ENCODE data around the gene SF1. TPM values are rescaled to one million over a fixed set of nuclear protein-coding genes. Genes with fewer than 3 reads are reported as not detected.
A peak's percentile ranks its signal among the peaks of the same experiment; 100 is the strongest.

The SF1 gene
- total RNA-seq, 1 experiment from 2014 or later, result 386 TPM

DNA sequence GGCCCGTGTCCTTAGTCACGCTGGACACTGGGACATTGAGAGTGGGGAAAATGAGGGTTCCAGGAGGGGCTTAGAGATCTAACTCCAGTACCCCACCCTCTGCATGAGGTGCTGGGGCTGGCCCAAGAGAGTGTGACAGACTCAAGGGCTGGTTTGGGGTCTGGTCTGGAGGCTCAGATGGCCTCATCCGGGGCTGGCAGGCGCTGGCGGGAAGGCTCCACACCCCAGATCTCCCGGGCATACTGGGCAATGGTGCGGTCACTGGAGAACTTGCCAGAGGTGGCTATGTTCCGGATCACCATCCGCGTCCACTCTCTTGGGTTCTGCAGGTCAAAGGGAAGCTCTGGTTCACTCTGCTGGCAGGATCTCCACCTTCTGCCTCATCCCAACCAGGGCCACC is 31.9 kb downstream of the SF1 start:
- H3K36me3 ChIP-seq (ENCODE audit: control insufficient read depth, insufficient read depth, low read length), result no peaks in the 10 kb centered on the region
- CTCF ChIA-PET, result interaction anchor here (1.0 to 1.1 kb wide), 2 partner anchors 58 to 298 kb away, joined by 3 read pairs; no protein-coding TSS in a partner anchor
- intact Hi-C loops (cut with micrococcal nuclease; ENCODE audit: unreplicated experiment), result no loop called here
- H3K4me1 ChIP-seq, result peaks cover 34% of the 10 kb centered on the region
- no peaks in the 10 kb centered on the region for H3K9me3 ChIP-seq
- POLR2A ChIA-PET, result no interaction called here
- DNase-seq, result no peak
- Mint-ChIP-seq H3K4me3 (ENCODE audit: unreplicated experiment) (no peak overlapping the region), H3K4me1 (ENCODE audit: low read depth, unreplicated experiment) (peaks cover 9% of the 10 kb centered on the region), H3K36me3 (ENCODE audit: insufficient read depth, unreplicated experiment) (peaks cover 10% of the 10 kb centered on the region), H3K9me3 (ENCODE audit: unreplicated experiment) (no peaks in the 10 kb centered on the region), H3K27me3 (ENCODE audit: insufficient read depth, unreplicated experiment) (peaks cover 6% of the 10 kb centered on the region), H3K27ac (ENCODE audit: unreplicated experiment) (no peak overlapping the region)
- no peaks in the 10 kb centered on the region for H3K27me3 ChIP-seq (replicated peaks; ENCODE audit: control insufficient read depth, insufficient read depth, low read length)
- TF ChIP-seq, protein P1, sequence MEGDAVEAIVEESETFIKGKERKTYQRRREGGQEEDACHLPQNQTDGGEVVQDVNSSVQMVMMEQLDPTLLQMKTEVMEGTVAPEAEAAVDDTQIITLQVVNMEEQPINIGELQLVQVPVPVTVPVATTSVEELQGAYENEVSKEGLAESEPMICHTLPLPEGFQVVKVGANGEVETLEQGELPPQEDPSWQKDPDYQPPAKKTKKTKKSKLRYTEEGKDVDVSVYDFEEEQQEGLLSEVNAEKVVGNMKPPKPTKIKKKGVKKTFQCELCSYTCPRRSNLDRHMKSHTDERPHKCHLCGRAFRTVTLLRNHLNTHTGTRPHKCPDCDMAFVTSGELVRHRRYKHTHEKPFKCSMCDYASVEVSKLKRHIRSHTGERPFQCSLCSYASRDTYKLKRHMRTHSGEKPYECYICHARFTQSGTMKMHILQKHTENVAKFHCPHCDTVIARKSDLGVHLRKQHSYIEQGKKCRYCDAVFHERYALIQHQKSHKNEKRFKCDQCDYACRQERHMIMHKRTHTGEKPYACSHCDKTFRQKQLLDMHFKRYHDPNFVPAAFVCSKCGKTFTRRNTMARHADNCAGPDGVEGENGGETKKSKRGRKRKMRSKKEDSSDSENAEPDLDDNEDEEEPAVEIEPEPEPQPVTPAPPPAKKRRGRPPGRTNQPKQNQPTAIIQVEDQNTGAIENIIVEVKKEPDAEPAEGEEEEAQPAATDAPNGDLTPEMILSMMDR (IDR thresholded peaks at IDR 0.05; ENCODE audit: insufficient read depth in 1 of 2, low read depth in 1 of 2, low read length in 1 of 2, severe bottlenecking in 1 of 2, unreplicated experiment in 1 of 2), result no peak
- no TSS peak for BruUV-seq (replicated peaks)
- H3K4me3 ChIP-seq (ENCODE audit: low read depth, low read length), result no peak overlapping the region

DNA sequence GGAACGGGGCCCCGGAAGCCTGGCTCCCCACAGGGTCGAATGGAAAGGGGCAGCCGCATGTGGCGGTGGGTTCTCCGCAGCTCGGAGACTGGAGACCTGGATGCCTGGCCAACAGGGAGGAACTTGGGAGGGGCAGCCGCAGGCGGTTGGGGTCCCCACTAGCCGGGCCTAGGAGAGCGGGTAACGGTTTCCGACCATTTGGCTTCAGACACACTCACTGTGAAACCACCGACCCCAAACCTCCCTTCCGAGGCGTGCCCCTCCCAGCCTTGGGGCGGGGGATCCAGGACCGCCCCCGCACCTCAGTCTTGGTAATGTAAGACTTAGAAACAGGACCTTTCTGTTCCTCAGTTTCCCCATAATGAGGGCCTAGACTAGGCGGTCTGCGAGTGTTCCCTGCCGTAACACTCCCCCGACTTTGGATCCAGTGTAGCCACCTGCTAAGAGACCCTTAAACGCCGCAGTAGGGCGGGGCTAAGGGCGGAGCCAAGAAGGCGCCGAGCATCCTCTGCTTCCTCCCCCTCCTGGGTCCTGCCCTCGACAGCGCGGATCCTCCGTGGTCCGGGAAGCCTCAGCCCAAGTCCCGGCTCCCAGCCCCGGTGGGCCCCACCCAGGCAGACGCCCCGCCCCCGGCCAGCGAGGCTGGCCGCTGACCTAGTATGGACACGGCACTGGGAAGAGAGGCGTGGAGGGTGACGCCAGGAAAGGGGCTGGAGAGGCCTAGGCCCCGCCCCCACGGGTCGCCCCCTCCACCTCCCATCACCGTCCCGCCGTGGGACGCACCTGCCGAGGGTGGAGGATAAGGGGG is 32.6 kb downstream of the SF1 start:
- H3K4me1 Mint-ChIP-seq (ENCODE audit: low read depth, unreplicated experiment), result peaks cover 9% of the 10 kb centered on the region
- peak overlapping the region; percentile 65 for H3K4me3 Mint-ChIP-seq (ENCODE audit: unreplicated experiment)
- no peaks in the 10 kb centered on the region for H3K36me3 ChIP-seq (ENCODE audit: control insufficient read depth, insufficient read depth, low read length)
- H3K27me3 ChIP-seq (replicated peaks; ENCODE audit: control insufficient read depth, insufficient read depth, low read length), result no peaks in the 10 kb centered on the region
- BruUV-seq (replicated peaks), result no TSS peak
- POLR2A ChIA-PET, result no interaction called here
- peaks cover 6% of the 10 kb centered on the region for H3K27me3 Mint-ChIP-seq (ENCODE audit: insufficient read depth, unreplicated experiment)
- peak overlapping the region; percentile 59; the same call in 1 of the 2 replicates for H3K4me3 ChIP-seq (ENCODE audit: low read depth, low read length)
- intact Hi-C loops (cut with micrococcal nuclease; ENCODE audit: unreplicated experiment), result no loop called here
- H3K9me3 Mint-ChIP-seq (ENCODE audit: unreplicated experiment), result no peaks in the 10 kb centered on the region
- no peaks in the 10 kb centered on the region for H3K9me3 ChIP-seq
- H3K27ac Mint-ChIP-seq (ENCODE audit: unreplicated experiment), result no peak overlapping the region
- H3K4me1 ChIP-seq, result peaks cover 38% of the 10 kb centered on the region
- H3K36me3 Mint-ChIP-seq (ENCODE audit: insufficient read depth, unreplicated experiment), result peaks cover 11% of the 10 kb centered on the region
- TF ChIP-seq, protein P1 (IDR thresholded peaks at IDR 0.05; ENCODE audit: insufficient read depth in 1 of 2, low read depth in 1 of 2, low read length in 1 of 2, severe bottlenecking in 1 of 2, unreplicated experiment in 1 of 2), result no peak
- CTCF ChIA-PET, result interaction anchor here (0.6 to 1.4 kb wide), 3 partner anchors 57 to 504 kb away, joined by 3 to 5 read pairs (median 3); no protein-coding TSS in a partner anchor
- DNase-seq, result no peak

DNA sequence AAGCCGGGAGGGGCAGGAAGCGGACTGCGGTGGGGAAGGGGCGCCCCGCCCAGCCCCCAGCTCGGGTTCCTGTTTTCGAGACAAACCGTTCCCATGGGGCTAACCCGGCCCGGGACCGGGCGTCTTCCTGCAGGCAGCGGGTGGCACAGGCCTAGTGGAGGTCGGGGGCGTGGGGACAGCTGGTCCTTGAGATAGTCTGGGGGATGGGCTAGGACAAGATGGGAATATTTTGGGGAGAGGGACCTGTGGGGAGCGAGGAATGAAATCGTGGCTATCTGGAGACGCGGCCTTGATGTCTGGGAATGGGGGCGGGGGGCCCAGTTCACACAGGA is 33.2 kb downstream of the SF1 start:
- Mint-ChIP-seq H3K27me3 (ENCODE audit: insufficient read depth, unreplicated experiment) (peaks cover 6% of the 10 kb centered on the region), H3K36me3 (ENCODE audit: insufficient read depth, unreplicated experiment) (peaks cover 11% of the 10 kb centered on the region), H3K4me1 (ENCODE audit: low read depth, unreplicated experiment) (peaks cover 9% of the 10 kb centered on the region), H3K27ac (ENCODE audit: unreplicated experiment) (no peak overlapping the region), H3K9me3 (ENCODE audit: unreplicated experiment) (no peaks in the 10 kb centered on the region), H3K4me3 (ENCODE audit: unreplicated experiment) (peak overlapping the region; percentile 65)
- ChIA-PET CTCF (interaction anchor here (0.6 to 1.4 kb wide), 3 partner anchors 56 to 504 kb away, joined by 3 to 5 read pairs (median 3); no protein-coding TSS in a partner anchor), POLR2A (no interaction called here)
- Histone ChIP-seq H3K4me1 (peaks cover 38% of the 10 kb centered on the region), H3K36me3 (ENCODE audit: control insufficient read depth, insufficient read depth, low read length) (no peaks in the 10 kb centered on the region), H3K4me3 (ENCODE audit: low read depth, low read length) (peak overlapping the region; percentile 59), H3K27me3 (replicated peaks; ENCODE audit: control insufficient read depth, insufficient read depth, low read length) (no peaks in the 10 kb centered on the region), H3K9me3 (no peaks in the 10 kb centered on the region)
- intact Hi-C loops (cut with micrococcal nuclease; ENCODE audit: unreplicated experiment), result no loop called here
- no TSS peak for BruUV-seq (replicated peaks)
- TF ChIP-seq, protein P1 (IDR thresholded peaks at IDR 0.05; ENCODE audit: insufficient read depth in 1 of 2, low read depth in 1 of 2, low read length in 1 of 2, severe bottlenecking in 1 of 2, unreplicated experiment in 1 of 2), result no peak
- DNase-seq, result peak in 1 of 2 experiments; percentile 27
